HG02943 (cell line): ENCODE results near the gene TMEM95.
A peak's percentile ranks its signal among the peaks of the same experiment; 100 is the strongest.
"Not testable (repeated sequence)": the region's sequence is repeated elsewhere in the genome, so short reads cannot be mapped to it uniquely, and the experiment has no call there.

ENCODE experiments used
- ATAC-seq: cut with Tn5 transposase; IDR thresholded peaks from one replicate; pipeline ENCODE4 v1.9.1; 2021; ENCODE audit warnings: mild to moderate bottlenecking, low read depth, moderate library complexity; ENCODE audit not compliant: unreplicated experiment

Gene TMEM95

DNA sequence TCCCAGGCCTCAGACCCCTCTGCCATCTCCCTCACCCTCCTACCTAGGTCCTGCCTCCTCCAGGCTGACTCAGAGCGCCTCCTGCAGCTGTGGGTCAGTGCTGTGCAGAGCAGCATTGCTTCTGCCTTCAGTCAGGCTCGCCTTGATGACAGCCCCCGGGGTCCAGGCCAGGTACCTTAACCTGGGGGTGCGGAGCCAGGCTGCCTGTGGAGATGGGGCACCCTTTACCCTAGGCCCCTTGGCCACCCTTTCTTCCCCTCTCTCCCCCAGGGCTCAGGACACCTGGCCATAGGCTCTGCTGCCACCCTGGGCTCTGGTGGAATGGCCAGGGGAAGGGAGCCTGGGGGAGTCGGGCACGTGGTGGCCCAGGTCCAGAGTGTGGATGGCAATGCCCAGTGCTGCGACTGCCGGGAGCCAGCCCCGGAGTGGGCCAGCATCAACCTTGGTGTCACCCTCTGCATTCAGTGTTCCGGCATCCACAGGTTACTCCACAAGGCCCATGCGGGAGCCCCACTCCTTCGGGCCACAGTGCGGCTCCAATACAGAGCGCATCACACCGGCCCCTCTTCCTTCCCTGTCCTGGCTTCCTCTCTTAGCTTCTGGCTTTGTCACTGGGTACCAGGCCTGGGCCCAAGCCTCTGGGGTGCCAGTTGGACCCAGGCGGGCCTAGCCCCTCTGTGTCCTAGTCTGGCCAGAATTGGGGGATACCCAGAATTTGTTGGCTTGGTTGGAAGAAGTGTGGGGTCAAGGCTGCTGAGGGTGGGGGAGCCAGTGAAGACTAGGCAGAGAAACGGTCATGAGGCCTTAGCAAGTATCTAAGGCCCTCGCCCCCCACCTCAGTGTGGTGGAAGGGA lies 8.0 kb upstream of the TMEM95 start:
- no peak for ATAC-seq

DNA sequence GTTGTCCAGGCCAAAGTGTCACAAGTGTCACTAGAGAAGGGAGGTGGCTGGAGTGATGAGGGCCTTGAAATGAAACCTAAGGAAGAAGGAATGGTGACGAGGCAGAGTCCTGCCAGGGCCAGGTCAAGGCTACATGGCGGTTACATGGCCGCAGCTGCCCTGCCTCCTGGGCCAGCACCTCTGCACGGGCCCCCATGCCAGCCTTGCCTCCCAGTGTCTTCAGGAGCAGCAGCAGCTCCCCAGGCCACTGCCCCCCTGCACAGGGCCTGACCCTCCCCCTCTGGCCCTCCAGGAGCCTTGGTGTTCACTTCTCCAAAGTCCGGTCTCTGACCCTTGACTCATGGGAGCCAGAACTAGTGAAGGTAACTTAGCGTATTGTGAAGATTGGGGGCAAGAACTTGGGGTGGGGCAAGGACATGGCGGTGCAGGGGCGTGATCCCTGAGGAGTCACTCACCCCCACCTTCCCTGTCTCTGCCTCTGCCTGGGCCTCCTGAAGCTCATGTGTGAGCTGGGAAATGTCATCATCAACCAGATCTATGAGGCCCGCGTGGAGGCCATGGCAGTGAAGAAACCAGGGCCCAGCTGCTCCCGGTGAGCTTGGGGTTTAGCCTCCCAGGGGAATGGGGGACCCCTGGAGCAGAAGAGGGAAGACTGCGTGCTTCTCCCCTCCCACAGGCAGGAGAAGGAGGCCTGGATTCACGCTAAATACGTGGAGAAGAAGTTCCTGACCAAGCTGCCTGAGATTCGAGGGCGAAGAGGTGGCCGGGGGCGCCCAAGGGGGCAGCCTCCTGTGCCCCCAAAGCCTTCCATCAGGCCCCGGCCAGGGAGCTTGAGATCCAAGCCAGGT lies 7.1 kb upstream of the TMEM95 start:
- no peak for ATAC-seq

DNA sequence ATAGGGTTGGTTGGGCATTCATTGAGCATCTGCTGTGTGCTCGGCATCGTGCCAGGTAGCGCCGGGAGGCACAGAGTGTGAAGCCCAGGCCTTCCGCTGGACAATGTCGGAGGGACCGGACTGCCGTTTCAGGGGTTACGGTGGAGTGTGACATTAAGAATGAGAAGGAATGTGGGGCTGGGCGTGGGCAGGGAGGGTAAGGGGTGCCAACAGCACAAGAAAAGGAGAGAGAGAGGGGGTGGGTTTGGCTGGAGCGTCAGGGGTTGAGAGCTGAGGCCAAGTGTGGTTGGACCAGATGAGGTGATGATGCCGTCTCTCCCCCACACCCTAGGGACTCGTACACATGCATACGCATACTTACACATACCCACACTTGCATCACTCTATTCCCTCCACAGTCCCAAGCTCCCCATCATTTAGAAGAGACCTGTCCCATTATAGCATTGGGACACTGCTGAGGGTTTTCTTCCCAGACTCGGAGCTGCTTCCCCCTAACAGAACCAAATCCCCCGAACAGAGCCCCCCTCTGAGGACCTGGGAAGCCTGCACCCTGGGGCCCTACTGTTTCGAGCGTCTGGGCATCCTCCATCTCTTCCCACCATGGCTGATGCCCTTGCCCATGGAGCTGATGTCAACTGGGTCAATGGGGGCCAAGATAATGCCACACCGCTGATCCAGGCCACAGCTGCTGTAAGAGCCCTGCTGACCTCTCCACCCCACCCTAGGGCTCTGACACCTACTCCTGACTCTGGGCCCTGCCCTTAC lies 6.3 kb upstream of the TMEM95 start:
- no peak for ATAC-seq

DNA sequence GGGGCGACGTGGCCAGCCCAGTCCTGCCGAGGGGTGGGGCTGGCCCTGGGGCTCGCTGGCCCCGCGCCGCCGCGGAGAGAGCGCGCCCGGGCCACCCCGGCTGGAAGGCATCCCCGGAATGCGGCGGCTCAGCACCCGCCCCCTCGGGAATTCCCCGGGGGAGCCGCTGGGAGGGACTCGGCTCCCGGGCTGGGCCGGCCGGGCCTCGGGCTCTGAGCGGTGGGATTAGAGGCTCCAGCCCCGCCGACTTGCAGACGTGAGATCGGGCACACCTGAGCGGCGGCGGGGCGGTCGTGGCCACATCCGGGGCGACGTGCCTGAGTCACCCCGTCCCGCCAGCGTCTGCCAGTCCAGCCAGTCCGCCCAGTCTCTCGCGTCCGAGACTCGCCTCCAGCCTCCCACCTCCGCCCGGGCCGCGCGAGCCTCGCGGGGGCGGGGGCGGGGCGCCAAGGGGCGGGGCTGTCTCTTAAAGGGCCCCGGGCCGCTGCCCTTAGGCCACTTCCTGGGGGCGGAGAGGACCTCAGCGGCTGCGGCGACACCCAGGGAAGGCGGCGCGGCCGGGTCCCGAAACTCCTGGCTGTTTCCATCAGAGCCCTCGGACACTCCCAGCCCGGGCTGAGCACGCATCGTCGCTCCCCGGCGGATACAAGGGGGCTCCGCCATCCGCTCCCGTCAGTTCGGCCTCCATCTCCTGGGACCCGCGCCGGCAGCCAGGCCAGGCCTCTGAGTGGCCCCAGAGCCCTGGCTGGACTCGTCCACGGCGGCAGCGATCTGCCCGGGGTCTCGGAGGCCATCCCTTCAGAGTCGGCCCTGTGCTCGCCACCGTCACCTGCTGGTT lies 3.1 kb upstream of the TMEM95 start, which contains the start of gene KCTD11:
KCTD11 (plus strand) TSS at position 498 of the 838 bp plus-strand sequence.
- peak; percentile 62 for ATAC-seq

DNA sequence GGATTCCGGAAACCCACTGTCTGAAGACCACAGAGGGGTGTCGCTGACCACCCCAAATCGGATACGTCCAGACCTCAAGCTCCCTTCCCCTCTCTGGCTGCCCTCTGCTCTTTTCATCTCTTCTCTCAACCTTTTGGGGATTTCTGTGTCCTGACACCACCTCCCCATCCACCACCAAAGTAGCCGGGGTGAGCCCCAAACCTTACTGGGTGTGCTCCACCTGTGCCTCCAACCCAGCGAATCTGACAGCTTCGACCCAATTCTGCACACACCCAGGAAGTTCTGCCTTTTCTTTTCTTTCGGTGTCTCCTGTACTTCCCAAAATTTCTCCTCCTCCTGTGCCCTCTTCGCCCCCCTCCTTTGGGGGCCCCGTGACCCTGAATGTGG lies 2.5 kb upstream of the TMEM95 start:
- ATAC-seq: no peak

DNA sequence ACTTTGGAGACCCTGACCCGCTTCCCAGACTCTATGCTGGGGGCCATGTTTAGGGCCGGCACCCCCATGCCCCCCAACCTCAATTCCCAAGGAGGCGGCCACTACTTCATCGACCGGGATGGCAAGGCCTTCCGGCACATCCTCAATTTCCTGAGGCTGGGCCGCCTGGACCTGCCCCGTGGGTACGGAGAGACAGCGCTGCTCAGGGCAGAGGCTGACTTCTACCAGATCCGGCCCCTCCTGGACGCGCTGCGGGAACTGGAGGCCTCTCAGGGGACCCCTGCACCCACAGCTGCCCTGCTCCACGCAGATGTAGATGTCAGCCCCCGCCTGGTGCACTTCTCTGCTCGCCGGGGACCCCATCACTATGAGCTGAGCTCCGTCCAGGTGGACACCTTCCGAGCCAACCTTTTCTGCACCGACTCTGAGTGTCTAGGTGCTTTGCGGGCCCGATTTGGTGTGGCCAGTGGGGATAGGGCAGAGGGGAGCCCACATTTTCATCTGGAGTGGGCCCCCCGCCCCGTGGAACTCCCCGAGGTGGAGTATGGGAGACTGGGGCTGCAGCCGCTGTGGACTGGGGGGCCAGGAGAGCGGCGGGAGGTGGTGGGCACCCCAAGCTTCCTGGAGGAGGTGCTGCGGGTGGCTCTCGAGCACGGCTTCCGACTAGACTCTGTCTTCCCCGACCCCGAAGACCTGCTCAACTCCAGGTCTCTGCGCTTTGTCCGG lies 1.9 kb upstream of the TMEM95 start:
- no peak for ATAC-seq

DNA sequence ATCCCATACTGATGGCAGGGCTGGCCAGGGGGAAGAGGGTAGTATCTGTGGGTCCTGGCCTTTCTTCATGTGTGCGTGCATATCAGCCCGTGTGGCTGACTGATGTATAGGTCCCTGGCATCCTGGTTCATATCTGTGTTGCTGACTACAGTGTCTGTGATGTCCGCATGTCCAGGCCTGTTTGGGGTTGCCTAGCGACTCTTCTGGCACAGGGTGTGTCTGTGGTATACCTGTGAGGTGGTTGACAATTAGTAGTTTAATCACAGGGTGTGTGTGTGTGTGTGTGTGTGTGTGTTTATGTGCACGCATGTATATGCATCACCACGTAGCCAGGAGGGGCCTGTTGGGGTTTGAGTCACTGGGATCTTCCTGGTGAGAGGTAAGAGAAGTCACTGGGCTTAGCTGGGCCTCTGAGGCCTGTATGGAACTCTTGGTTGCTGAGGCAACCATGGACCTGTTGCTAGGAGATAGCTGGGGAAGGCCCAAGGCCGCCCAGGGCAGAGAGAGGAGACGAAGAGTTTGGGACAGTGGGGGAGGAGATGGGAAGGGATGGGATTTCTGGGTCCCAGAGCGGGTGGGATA lies 603 bp upstream of the TMEM95 start:
- no peak for ATAC-seq

DNA sequence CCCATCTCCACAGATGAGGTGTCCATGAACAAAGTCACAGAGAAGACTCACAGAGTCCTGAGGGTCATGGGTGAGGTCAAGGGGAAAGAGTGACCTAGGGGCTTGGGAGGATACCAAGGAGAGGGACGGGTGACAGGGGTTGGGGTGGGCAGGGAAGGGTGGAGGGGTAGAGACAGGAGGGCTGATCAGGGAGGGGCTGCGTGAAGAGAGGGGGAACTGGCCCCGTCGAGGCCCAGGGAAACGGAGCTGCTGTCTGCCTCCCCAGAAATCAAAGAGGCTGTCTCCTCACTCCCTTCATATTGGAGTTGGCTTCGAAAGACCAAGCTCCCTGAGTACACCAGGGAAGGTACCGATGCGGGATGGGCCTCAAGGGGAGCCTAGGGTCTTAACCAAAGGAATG lies 617 bp downstream of the TMEM95 start:
- no peak for ATAC-seq

DNA sequence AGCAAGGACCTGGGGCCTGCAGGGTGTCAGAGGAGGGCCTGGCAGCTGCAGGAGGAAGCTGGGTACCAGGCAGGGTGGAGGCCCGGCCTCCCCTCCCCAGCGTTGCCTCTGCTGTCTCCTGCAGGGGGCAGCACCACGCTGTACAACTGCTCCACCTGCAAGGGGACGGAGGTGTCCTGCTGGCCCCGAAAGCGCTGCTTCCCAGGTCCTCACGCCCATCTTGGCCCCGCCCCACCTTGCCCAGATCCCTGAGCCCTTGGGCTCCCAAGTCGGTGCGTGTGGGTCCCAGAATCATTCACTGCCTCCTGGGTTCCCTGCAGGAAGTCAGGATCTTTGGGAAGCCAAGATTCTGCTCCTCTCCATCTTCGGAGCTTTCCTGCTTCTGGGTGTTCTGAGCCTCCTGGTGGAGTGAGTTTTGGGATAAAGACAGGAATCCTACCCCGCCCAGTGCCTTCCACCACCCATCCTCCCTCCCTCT lies 1.2 kb downstream of the TMEM95 start:
- no peak for ATAC-seq

DNA sequence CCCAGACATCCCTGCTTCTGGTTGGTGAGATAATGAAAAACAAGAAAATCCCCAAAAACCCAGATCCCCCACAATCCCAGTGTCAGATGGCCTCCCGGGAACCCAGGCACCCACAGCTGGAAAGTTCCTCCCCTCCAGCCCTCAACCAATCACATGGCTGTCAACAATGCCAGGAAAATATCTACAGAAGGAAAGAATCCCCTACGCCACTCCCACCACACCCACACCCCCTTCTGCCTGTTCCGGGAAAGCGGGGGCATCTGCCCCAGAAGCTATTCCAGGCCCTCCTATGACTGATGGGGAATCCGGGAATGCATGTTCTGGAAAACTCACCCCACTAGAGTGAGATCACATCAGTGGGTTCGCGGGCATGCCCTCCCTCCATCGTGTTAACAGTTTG lies 1.8 kb downstream of the TMEM95 start:
- ATAC-seq: no peak

DNA sequence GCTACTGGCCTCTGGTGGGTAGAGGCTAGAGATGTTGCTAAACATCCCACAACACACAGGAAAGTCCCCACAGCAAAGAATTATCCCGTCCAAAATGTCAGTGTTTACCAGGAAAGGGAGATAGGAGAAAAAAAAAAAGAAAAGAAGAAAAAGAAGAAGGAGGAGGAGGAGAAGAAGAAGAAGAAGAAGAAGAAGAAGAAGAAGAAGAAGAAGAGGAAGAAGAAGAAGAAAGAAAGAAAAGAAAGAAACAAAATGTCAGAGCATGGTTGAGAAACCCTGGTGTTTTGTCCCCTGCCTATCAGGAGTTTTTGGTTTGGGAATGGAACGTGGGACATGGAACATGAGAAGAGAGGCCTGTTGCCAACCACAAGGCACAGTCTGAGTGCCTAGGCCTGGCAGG lies 2.4 kb downstream of the TMEM95 start:
- no peak for ATAC-seq

DNA sequence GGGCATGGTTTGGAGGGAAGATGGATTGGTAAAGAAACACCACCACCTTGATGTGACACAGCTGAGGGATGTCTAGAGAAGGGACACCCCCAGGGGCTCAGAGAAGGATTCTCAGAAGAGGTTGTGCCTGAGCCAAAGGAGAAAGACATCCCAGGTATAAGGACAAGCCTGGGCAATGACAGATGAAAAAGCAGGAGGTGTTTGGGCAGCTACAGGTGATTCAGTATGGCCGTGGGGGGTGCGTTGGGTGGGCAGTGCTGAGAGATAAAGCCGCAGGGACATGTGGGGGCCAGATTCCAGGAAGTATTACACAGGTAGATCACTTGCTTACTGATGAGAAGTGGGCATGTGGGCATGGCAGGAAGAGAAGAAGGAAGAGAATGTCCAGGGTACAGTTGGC lies 7.0 kb downstream of the TMEM95 start:
- no peak for ATAC-seq

DNA sequence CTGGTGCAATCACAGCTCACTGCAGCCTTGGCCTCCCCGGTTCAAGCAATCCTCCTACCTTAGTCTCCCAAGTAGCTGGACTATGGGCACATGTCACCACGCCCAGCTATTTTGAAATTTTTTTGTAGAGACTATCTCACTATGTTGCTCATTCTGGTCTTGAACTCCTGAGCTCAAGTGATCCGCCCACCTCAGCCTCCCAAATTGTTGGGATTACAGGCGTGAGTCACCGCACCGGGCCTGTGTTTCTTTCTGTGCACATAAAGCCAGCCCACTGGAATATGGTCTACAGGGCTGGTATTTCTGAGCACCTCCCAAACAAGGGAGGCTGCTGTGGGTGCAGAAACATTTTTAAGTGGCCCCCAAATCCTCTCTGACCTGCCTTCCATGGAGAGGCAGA lies 8.4 kb downstream of the TMEM95 start:
- no peak for ATAC-seq

DNA sequence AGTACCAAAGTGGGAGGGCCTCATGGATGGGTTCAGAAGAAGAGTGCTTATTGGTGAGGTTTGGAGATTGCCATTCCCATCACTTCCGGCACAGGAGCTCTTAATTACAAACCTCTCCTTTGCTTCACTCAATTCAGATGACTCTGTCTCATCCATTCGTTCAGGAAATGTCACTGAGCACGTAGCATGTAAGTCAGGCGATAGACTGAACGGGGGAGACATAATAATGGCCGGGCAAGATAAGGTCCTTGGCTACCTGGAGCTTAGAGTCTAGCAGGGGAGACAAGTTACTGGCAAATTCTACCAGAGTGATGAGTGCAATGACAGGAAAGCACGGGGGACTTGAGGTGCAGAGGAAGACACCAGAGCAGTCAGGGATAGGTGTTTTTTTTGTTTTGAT lies 11.0 kb downstream of the TMEM95 start:
- ATAC-seq: not testable (repeated sequence)

DNA sequence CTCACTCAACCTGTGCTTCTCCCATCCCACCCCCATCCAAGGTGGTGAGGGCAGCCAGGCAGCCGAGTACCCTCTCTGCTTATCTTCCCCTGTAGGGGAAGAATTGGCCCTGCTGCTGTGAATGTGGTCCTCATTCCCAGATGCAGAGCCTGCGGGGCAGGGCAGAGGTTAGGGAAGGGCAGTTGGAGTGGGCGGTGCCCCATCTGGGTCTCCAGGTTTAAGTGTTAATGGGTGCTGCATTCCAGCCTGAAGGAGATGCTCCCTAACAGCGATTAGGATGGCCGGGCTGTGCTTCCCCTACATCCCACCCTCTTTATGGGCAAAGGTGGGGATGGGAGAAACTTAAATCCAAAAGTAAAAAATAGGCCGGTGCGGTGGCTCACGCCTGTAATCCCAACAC lies 12.1 kb downstream of the TMEM95 start:
- no peak for ATAC-seq

DNA sequence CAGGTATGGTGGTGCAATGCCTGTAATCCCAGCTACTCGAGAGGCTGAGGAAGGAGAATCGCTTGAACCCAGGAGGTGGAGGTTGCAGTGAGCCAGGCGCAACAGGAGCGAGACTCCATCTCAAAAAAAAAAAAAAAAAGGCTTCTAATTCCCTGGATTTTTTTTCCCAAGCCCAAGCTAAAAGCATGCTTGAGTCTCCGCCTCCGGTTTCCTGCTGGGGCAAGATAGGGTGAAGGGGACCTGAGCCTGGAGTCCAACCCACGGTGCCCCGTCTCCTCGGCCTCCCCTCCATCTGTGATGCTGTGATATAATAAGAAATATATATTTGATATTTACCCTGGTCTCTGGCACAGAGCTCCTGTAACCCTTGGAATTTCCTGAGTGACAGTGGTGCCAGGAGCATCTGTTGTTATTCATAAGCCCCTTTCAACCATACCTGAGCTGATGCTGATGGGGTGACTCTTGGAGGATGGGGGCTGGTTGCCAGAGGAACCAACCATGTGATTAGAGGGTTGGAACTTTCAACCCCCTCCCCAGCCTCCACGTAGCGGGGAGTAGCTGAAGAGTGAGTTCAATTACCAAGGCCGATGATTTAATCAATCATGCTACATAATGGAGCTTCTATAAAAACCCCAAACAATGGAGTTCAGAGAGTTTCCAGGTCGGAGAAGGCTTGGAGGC lies 13.1 kb downstream of the TMEM95 start:
- ATAC-seq: no peak

DNA sequence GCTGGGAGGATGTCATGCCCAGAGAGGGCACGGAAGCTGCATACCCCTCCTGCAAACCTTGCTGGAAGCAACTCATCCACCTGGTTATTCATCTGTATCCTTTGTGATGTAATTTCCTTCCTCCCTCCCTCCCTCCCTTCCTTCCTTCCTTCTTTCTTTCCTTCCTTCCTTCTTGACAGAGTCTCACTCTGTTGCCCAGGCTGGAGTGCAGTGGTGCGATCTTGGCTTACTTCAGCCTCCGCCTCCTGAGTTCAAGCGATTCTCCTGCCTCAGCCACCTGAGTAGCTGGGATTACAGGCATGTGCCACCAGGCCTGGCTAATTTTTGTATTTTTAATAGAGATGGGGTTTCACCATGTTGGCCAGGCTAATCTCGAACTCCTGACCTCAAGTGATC lies 13.6 kb downstream of the TMEM95 start:
- not testable (repeated sequence) for ATAC-seq

DNA sequence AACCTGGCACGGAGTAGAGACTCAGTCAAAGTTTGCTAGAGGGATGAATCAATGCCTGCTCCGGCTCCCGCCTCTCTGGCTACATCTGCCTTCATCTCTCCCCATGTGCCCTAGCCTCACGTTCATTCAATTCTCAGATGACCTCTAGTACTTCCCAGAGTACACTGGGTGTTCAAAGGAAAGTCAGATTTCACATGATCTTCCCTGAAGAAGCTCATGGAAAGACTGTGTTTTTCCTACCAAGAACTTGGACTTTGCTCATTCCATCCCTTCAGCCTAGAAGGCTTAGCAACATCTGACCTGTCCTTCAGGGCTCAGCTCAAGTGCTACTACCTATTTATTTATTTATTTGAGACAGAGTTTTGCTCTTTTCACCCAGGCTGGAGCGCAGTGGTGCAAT lies 14.9 kb downstream of the TMEM95 start:
- ATAC-seq: no peak
